Measurements from ENCODE around the gene SASH1. TPM values are rescaled to one million over a fixed set of nuclear protein-coding genes. Genes with fewer than 3 reads are reported as not detected.

Gene SASH1
- total RNA-seq, 1 experiment from 2014 or later: 12.3 TPM

DNA sequence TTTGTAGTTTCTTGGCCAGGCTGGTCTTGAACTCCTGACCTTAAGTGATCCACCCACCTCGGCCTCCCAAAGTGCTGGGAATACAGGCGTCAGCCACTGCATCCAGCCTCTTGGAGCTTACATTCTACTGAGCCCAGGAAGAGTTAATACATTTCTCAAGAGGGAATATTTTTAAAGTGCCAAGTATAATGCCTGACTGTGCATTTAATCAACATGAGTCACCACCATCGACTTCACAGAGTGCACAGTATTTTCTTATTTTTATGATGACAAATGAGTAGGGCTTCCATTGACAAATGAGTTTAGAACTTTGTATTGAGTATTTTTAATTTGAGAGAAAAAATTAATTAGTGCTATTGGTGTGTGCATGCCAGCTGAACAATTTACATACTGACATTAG is 72.2 kb downstream of the SASH1 start:
- H3K9me3 Mint-ChIP-seq (ENCODE audit: low read depth, unreplicated experiment): no peaks in the 10 kb centered on the region
- CTCF ChIA-PET: no interaction called here
- TF ChIP-seq CTCF (IDR thresholded peaks at IDR 0.05; ENCODE audit: unreplicated experiment): no peak
- BruUV-seq (replicated peaks): no TSS peak
- H3K27me3 Mint-ChIP-seq (ENCODE audit: unreplicated experiment): no peaks in the 10 kb centered on the region
- no peak overlapping the region for H3K4me3 Mint-ChIP-seq (ENCODE audit: low read depth, unreplicated experiment)
- H3K27ac Mint-ChIP-seq (ENCODE audit: unreplicated experiment): no peak overlapping the region
- no peak for DNase-seq
- H3K36me3 Mint-ChIP-seq (ENCODE audit: insufficient read depth, unreplicated experiment): no peaks in the 10 kb centered on the region
- H3K4me1 Mint-ChIP-seq (ENCODE audit: low read depth, unreplicated experiment): no peaks in the 10 kb centered on the region
- intact Hi-C loops (cut with micrococcal nuclease; ENCODE audit: unreplicated experiment): no loop called here

DNA sequence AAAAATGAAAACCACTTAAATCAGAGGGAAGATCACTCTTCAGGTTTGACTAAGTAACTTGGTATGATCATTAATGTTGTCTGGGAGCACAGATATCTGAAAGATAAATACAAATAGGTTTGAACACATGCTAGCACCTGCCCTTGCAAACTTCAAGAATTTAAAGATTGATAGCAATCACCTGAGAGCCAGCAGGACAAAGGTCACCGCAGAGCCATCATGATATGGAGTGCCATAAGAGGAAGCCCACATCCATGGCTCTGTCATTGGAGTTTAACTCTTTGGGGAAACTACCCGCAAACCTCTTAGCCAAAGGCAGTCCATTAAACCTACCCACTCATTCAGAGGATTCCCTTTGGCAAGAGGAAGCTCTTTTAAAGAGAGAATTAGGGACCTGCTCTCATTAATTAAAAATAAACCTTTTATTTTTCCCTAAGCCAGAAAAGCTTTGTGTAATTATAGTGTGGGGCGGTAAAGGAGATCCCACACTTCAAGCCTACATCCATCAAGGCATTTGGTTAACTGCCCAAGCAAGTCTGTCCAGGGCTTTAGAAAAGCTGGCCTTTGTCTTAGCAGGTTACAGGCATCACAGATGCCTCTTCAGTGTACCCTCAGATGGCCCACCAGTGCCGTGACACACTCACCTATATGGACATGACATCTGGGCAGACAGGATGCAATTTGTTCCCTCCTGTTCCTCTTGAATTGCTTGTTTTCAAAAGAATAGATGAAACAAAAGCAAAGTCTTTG is 73.0 kb downstream of the SASH1 start:
- no peaks in the 10 kb centered on the region for H3K36me3 Mint-ChIP-seq (ENCODE audit: insufficient read depth, unreplicated experiment)
- no peaks in the 10 kb centered on the region for H3K4me1 Mint-ChIP-seq (ENCODE audit: low read depth, unreplicated experiment)
- CTCF ChIA-PET: no interaction called here
- DNase-seq: no peak
- H3K4me3 Mint-ChIP-seq (ENCODE audit: low read depth, unreplicated experiment): no peak overlapping the region
- intact Hi-C loops (cut with micrococcal nuclease; ENCODE audit: unreplicated experiment): no loop called here
- H3K27me3 Mint-ChIP-seq (ENCODE audit: unreplicated experiment): no peaks in the 10 kb centered on the region
- no peaks in the 10 kb centered on the region for H3K9me3 Mint-ChIP-seq (ENCODE audit: low read depth, unreplicated experiment)
- BruUV-seq (replicated peaks): no TSS peak
- no peak overlapping the region for H3K27ac Mint-ChIP-seq (ENCODE audit: unreplicated experiment)
- TF ChIP-seq CTCF (IDR thresholded peaks at IDR 0.05; ENCODE audit: unreplicated experiment): no peak

DNA sequence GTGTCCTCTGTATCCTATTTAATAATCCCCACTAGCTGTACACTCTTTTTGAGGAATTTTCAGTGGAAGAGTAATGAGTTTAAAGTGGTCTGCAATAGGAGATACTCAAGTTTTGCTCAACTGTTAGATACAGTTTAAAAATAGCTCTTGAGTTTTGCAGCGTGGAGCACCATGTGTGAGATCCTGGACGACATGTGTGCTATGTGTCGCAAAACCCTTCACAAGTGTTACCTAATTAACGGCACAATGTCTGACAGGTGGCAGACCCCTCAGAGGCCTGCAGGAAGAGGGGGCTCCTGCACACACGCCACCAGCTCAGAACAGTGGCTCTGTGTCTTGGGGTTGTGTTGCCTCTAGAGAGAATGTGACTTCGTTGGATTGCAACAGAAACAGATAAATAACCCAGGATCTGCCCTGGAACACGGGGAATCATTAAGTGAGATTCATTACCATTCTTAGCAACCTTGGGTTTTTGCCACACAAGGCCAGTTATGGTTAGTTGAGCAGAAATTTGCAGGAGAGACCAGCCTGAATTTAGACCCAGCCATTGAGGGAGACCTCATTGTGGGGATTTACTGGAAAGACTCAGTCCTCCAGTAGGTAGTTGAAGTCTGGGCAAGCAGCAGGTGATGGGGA is 73.8 kb downstream of the SASH1 start:
- CTCF ChIA-PET: no interaction called here
- H3K9me3 Mint-ChIP-seq (ENCODE audit: low read depth, unreplicated experiment): no peaks in the 10 kb centered on the region
- no peak for DNase-seq
- no peaks in the 10 kb centered on the region for H3K4me1 Mint-ChIP-seq (ENCODE audit: low read depth, unreplicated experiment)
- H3K4me3 Mint-ChIP-seq (ENCODE audit: low read depth, unreplicated experiment): no peak overlapping the region
- TF ChIP-seq CTCF (IDR thresholded peaks at IDR 0.05; ENCODE audit: unreplicated experiment): no peak
- no peaks in the 10 kb centered on the region for H3K27me3 Mint-ChIP-seq (ENCODE audit: unreplicated experiment)
- H3K27ac Mint-ChIP-seq (ENCODE audit: unreplicated experiment): no peak overlapping the region
- BruUV-seq (replicated peaks): no TSS peak
- intact Hi-C loops (cut with micrococcal nuclease; ENCODE audit: unreplicated experiment): no loop called here
- no peaks in the 10 kb centered on the region for H3K36me3 Mint-ChIP-seq (ENCODE audit: insufficient read depth, unreplicated experiment)

- BruUV-seq (replicated peaks): no TSS peak
- DNase-seq: no peak
- Mint-ChIP-seq H3K4me1 (ENCODE audit: low read depth, unreplicated experiment) (no peaks in the 10 kb centered on the region), H3K36me3 (ENCODE audit: insufficient read depth, unreplicated experiment) (no peaks in the 10 kb centered on the region), H3K27ac (ENCODE audit: unreplicated experiment) (no peak overlapping the region), H3K9me3 (ENCODE audit: low read depth, unreplicated experiment) (no peaks in the 10 kb centered on the region), H3K27me3 (ENCODE audit: unreplicated experiment) (no peaks in the 10 kb centered on the region), H3K4me3 (ENCODE audit: low read depth, unreplicated experiment) (no peak overlapping the region)
- no peak for TF ChIP-seq CTCF (IDR thresholded peaks at IDR 0.05; ENCODE audit: unreplicated experiment)
- CTCF ChIA-PET: no interaction called here
- intact Hi-C loops (cut with micrococcal nuclease; ENCODE audit: unreplicated experiment): no loop called here
Observed at GRCh38 chr6:148417045-148417444, 74.4 kb downstream of the SASH1 start.

Data from Calu3 (cell line).